Femur (tissue), 1 donor: Measurements from ENCODE around the gene RPIA.
A peak's percentile ranks its signal among the peaks of the same experiment; 100 is the strongest.
"Not testable (repeated sequence)": the region's sequence is repeated elsewhere in the genome, so short reads cannot be mapped to it uniquely, and the experiment has no call there.

Experiments used
- DNase-seq: peaks from one replicate; pipeline ENCODE4 v3.0.0-alpha.2; 2017

The RPIA gene

DNA sequence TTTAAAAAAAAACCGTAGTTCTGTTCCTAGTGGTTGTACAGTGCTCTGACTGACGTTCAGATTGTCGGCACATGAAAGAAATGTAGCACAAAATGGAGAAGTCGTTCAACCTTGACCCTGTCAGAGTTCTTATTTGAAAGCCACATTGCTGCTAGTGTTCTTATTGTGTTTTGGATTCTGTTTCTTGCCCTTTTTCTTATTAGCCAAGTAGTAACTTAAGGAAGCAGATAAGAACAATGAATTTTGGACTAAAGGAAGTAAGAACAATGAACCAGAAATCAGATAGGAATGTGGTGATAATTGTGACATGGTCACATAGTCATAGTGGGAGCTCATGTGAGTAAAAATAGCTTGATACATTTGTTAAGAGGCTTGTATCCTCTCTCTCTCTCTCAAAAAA lies 45.9 kb downstream of the RPIA start:
- no peak for DNase-seq

DNA sequence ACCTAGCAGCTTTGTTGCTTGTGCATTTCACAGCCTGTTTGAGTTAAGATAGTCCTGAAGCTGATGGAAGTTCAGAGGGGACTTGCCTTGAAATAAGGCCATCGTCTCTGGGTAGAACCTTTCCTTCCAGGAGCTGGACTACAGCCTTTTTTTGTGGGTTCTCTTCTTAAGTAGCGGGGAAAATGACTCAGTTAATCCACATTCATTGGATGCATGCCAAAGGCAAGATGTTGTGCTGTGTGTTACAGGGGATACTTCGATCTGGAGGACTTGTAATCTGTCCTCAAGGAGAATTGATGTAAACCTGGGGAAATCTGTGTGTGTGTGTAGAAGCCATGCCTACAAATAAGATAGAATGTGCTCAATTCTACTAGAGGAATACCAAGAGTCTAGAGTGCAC lies 46.8 kb downstream of the RPIA start:
- DNase-seq = no peak

DNA sequence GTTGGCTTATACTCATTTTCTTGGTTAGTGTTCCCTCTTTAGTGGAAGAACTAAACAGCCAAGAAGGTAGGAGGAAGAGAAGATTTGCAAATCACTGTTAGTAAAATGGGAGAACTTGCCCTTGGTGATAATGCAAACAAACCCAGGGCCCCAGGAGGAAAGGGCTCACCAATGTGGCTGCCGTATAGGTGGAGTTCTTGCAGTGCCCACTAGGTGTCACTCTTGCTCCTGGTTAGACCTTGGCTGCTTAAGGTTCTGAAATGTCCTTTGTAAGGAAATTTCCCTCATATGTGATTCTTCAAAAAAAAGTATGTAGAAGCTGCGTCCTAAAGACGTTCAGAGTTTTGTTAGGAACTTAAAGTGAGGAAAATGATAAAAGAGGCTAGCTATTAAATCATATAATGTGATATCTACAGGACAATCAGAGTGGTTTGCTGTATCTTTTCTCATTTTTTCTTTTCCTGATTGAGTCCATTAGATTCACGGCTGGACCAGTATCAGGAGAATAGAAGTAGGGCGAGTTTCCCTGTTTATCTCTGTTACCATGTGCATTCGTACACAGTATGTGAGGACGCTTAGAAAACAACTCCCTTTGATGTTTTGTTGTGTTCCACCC lies 48.6 kb downstream of the RPIA start:
- DNase-seq = peak; percentile 72

DNA sequence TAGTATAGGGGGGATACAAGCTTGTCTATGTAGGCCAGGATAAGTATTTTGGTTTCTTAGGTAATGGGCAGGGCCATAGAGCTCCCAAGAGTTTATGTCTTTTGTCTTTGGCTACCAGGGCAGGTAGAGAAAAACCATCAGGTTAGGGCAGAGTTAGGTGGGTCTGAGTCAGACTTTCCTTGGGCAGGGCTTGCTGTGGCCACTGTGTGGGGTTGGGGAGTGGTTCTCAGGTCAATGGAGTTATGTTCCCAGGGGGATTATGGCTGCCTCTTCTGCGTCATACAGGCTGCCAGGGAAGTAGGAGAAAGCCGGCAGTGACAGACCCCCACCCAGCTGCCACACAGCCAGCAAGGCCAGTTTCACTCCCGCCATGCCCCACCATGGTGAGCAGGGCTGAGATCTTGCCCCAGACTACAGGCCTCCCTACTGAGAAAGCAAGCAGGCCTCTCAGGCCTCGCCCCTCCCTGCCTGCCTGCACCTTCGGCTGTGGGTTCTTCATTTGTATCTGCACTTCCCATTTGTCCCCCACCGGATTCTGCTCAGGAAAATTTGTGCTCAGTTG lies 55.5 kb downstream of the RPIA start:
- no peak for DNase-seq

GRCh38 chr2:88747990-88748389 lies 56.5 kb downstream of the RPIA start:
- DNase-seq = no peak

- no peak for DNase-seq
Measured at GRCh38 chr2:88751768-88752167, 60.3 kb downstream of the RPIA start.

- no peak for DNase-seq
Measured at GRCh38 chr2:88753833-88754584, 62.5 kb downstream of the RPIA start.

DNA sequence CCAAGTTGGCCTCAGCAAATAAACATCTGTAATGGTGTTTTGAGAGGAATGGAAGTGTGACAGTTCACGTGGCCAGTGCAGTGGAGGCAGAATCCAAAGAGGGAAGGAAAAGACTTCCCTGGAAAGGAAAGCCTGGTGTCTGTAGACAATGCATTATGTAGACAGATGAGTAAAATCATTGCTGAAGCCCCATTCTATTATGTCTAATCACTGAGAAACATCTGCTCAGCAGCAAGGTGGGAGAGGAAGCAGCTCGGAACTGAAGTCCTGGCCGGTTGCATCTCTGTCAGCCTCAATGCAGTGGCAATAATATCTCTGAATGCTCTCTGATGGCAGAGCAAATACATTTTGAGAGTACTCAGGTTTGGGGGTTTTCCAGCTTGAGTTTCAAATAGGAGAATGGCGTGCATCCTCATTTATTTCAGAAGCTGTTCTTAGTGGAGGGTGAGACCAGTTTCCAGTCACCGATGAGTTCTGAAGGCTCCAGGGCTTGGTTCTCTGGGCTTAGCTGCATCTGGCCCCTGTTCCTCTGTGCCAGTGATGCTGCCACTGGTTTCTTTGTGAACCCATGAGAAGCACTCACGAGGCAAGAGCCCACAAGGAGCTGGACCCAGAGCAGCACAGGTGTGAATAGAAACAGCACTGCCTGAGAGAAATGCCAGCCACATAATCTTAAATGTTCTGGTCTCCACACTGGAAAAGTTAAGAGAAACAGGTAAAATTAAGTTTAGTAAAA lies 63.3 kb downstream of the RPIA start:
- no peak for DNase-seq

GRCh38 chr2:88755836-88756235 lies 64.4 kb downstream of the RPIA start:
- no peak for DNase-seq

DNA sequence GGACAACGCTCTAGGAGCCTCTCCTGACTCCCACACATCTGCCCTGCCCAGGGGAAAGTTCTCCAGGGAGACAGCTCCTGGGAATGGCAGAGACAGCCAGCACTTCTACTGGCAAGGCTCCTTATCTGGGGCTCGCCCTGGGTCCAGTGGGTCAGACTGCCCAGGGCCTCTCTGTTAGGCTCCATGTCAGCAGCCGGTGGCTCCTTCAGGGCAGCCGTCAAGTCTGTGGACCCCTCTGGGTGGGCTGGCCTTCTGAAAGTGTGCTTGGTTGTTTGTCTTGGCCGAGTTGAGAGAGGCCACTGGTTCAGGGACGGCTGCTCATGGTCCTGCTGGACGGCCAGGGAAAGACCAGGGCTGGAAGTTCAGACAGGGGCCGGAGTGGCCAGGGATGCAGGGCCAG lies 65.6 kb downstream of the RPIA start:
- DNase-seq = no peak

- not testable (repeated sequence) for DNase-seq
Measured at GRCh38 chr2:88758702-88759101, 67.2 kb downstream of the RPIA start.

DNA sequence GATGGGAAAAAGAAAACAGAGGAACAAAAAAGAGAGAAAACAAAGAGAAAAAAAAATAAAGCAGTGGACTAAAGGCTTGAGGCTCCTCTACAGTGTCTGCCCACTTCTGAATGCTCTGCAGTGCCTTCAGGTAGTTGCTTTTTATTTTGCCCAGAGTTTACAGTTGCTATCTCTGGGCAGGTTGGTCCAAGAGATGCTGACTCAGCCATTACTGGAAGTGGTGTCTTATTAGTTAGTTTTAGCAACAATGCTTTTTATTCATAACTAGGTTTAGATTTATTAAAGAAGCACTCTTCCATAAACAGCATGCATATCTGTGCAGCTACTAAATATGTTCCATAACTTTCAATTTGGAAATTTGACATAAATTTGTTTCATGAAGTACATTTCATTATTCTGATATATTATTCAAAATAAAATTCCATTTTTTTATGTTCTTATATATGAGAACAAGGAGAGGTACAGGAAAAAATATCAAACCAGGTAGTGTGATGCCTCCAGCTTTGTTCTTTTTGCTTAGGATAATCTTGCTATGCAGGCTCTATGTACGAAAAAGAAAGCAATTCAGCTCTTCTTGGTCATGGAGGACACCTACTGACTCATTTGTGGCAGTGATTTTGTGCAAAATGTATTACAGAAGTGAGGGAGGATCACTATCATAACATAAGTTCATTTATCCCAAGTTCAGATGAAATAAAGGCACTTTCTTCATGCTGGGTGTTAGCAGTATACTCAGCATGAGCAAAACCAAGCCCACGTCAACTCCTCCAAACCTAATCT lies 69.5 kb downstream of the RPIA start:
- DNase-seq = no peak

DNA sequence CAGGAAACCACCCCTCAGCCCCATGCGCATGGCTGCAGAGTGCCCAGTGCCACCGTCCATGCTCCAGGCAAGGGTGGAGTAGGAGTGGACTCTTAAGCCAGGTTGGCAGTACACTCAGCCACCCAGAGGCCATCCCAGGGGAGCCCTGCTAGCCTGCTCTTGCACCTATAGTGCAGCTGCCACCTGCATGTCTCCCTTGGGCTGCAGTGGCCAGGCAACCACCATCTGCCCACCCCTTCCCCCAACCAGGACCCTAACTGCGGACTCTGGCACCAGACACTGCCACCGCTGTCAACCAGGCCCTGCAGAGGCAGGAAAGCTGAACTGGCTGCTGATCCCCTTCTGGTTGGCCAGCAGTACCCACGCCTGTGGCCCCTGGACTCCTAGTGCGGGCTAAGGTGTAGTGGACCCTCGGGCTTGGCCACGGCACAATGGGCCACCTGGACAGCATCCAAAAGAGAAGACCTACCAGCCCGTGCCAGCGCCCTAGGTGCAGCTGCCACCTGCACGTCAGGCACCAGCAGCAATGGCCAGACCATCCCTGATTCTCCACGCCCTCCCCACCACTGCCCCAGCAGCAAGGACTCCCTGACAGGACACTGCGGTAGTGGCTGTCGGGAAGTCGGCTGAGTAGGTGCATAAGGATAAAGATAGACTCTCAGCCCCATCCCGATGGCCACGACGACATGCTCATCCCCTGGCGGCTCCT lies 72.8 kb downstream of the RPIA start:
- no peak for DNase-seq

DNA sequence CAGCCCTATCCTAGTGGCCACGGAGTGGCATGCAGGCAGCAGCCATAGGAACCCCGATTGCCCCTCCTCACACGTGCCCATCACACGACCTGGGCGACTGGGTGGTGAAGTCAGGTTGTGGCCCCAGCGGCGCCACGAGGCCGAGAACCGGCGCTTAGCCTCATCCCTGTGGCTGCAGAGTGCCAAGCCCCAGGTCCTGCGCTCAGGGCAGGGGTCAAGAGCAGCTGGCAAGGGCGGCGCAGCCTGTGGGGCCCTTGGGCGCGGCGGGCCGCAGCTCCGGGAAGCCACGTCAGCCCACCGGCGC lies 73.3 kb downstream of the RPIA start:
- no peak for DNase-seq

- DNase-seq = peak; percentile 46
Measured at GRCh38 chr2:88765154-88765888, 73.8 kb downstream of the RPIA start.

DNA sequence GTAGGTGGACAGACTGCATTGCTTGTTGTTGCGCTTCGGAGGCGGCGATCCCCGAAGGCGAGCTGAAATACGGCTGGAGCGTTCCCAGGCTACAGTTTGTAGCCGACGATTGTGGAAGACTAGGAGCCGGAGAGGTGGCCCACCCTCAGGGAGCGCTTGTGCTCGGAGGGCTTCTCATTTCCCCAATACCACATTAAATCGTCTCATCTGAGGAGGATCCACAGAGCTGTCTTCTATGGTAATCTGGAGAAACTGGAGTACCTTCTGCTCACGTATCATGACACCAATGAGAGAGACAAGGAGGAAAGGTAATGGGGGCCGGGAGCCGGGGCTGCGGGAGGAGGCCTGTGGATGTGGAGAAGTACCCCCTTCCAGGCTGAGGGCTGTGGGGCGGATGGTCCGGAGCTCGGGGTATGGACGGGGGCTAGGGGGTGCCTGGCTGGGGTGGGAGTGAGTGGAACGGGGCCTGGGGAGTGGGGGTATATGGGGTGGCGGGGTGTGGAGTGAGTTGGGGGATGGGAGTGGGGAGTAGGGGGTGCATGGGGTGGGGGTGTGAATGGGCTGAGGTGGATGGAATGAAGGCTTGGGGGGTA lies 74.5 kb downstream of the RPIA start:
- DNase-seq = not testable (repeated sequence)

- DNase-seq = no peak
Measured at GRCh38 chr2:88770016-88770415, 78.5 kb downstream of the RPIA start.

- DNase-seq = not testable (repeated sequence)
Measured at GRCh38 chr2:88773233-88774028, 82.0 kb downstream of the RPIA start.

GRCh38 chr2:88789213-88789612 lies 97.7 kb downstream of the RPIA start:
- DNase-seq = not testable (repeated sequence)

- not testable (repeated sequence) for DNase-seq
Measured at GRCh38 chr2:88795932-88796331, 104.5 kb downstream of the RPIA start.
